Spleen (tissue), 11 donors: ENCODE measurements around the gene CDC34. TPM values are rescaled to one million over a fixed set of nuclear protein-coding genes. Genes with fewer than 3 reads are reported as not detected.
A peak's percentile ranks its signal among the peaks of the same experiment; 100 is the strongest.

Source experiments
- DNase-seq: peaks from one replicate; pipeline ENCODE4 v3.0.0-alpha.2; 2020
- H3K27ac ChIP-seq, 8 donors: fragments of 200-600 bp; sonication (generic) in 7 of 8; 1 replicate in 4 of 8; 2 replicates in 4 of 8; pipeline versions ENCODE4 v1.5.0 to v1.8.0; 2016 to 2021; ENCODE audit warnings: inconsistent platforms in 4 of 8, mild to moderate bottlenecking in 4 of 8, moderate library complexity in 1 of 8
- H3K27me3 ChIP-seq, 7 donors: fragments of 200-600 bp; sonication (generic) in 6 of 7; replicated peaks in 1 of 7; 1 replicate in 4 of 7; 2 replicates in 3 of 7; pipeline versions ENCODE4 v1.5.0 to v1.8.0; 2016 to 2021; ENCODE audit warnings: inconsistent platforms in 3 of 7, mild to moderate bottlenecking in 1 of 7
- H3K36me3 ChIP-seq, 6 donors: fragments of 200-600 bp; sonication (generic) in 5 of 6; 1 replicate in 4 of 6; 2 replicates in 2 of 6; pipeline versions ENCODE4 v1.5.0 to v1.8.0; 2016 to 2021; ENCODE audit warnings: inconsistent platforms in 2 of 6
- H3K4me1 ChIP-seq, 6 donors: fragments of 200-600 bp; sonication (generic) in 5 of 6; 1 replicate in 3 of 6; 2 replicates in 3 of 6; pipeline versions ENCODE4 v1.5.0 to v1.8.0; 2016 to 2021; ENCODE audit warnings: inconsistent platforms in 3 of 6
- H3K4me3 ChIP-seq, 8 donors: fragments of 200-600 bp; sonication (generic) in 7 of 8; 1 replicate in 4 of 8; 2 replicates in 4 of 8; pipeline versions ENCODE4 v1.5.0 to v1.8.0; 2016 to 2021; ENCODE audit warnings: inconsistent platforms in 4 of 8, mild to moderate bottlenecking in 4 of 8, moderate library complexity in 2 of 8
- H3K9me3 ChIP-seq, 8 donors: fragments of 200-600 bp; sonication (generic) in 7 of 8; 1 replicate in 4 of 8; 2 replicates in 4 of 8; pipeline versions ENCODE4 v1.5.0 to v1.8.0; 2016 to 2021; ENCODE audit warnings: inconsistent platforms in 4 of 8
- POLR2A ChIP-seq, 3 donors: fragments of 450-650 bp; IDR thresholded peaks; one replicate each; pipeline ENCODE4 v1.5.1; 2017; ENCODE audit warnings: antibody characterized with exemption in 3 of 3, mild to moderate bottlenecking in 1 of 3
- POLR2AphosphoS5 ChIP-seq, 3 donors: sonication (generic); formaldehyde crosslinking; IDR thresholded peaks; one replicate each; pipeline ENCODE4 v1.5.1; 2017; ENCODE audit warnings: antibody characterized with exemption in 3 of 3
- WGBS, 5 donors: extraction: QIAGEN DNeasy Blood & Tissue Kit in 3 of 5; methylation state at CpG; one replicate each; pipeline versions ENCODE4 v1.1.5 to v1.1.7; 2013 to 2018; 5-methylcytosine and 5-hydroxymethylcytosine counted together
- intact Hi-C: fragments of 100-400 bp; cut with DNase I; formaldehyde crosslinking; loops from one replicate; pipeline ENCODE4 v1.15.0; 2023; ENCODE audit warnings: low total_unique reads
- polyA plus RNA-seq, 3 donors: library from polyadenylated mRNA; stranded (reverse); fragments of 200-250 nt; gene quantifications; one replicate each; pipeline ENCODE4 v1.2.1, GENCODE V29; 2013
- total RNA-seq, 7 donors: library from RNA; depleted of rRNA in 3 of 7; stranded (reverse); fragments of >200 nt in 3 of 7; fragmentation: NEBNext Ultra II Directional in 4 of 7; extraction: Animal tissue kit (Norgen Biotek cat#: 25700) in 4 of 7; gene quantifications; one replicate each; pipeline versions ENCODE4 v1.1.0 to v1.2.1, GENCODE V29; 2016 to 2021
- TF ChIP-seq, protein P1 (sequence below), 11 experiments: fragments of 200-600 bp in 7 of 11; fragments of 450-650 bp in 4 of 11; sonication (generic) in 4 of 11; IDR thresholded peaks in 8 of 11; conservative IDR thresholded peaks in 3 of 11; 1 replicate in 7 of 11; 2 replicates in 4 of 11; pipeline versions ENCODE4 v1.4.0 to v1.8.0; 2016 to 2021; ENCODE audit warnings: antibody characterized with exemption in 11 of 11, inconsistent platforms in 4 of 11, mild to moderate bottlenecking in 1 of 11
- donor health status: healthy with polysubstance abuse.
- donor health status: DM: no; HTN: no; CAD: no; lungs with moderate emphysema.
- donor health status: DM: no; HTN: no; CAD: no.
- donor health status: Bipolar disorder and iron deficiency.
- donor health status: healthy.
- donor health status: DM: no; HTN: no; CAD: no.
- donor health status: DM: yes; HTN: yes; CAD: no.

Gene CDC34
- total and polyA plus RNA-seq, 10 donors: 35.9 to 83.9 (median 49.3) TPM

DNA sequence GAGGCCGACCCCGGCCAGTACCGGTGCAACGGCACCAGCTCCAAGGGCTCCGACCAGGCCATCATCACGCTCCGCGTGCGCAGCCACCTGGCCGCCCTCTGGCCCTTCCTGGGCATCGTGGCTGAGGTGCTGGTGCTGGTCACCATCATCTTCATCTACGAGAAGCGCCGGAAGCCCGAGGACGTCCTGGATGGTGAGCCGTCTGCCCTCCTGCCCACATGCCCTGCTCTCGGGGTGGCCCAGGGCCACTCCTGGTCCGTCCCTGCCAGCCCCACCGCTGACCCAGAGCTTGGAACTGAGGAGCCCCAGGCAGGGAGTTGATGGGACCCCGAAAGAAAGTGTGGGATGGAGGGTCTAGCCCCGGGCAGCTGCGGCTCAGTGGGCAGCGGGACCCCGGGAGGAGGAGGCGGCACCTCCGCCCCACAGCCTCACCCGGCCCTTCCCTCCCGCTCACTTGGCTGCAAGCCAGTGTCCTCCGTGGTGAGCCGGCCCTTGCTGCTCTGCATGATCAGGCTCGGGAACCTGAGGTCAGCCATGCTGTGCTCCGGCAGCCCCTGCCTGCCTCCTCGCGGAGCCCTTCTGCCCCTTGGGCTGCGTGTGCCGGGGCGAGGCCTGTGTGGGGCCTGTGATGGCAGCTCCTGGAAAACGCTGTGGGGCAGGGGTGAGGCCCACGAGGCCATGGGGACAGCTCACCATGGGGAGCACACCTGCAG is 50.0 kb downstream of the CDC34 start:
- intact Hi-C loops: loop anchor here (10.0 kb wide), 1 partner anchor 153 kb away; no protein-coding TSS in a partner anchor
- Histone ChIP-seq H3K27ac (no peak overlapping the region), H3K4me1 (peaks cover 5 to 45% (median 24%) of the 10 kb centered on the region in 6 donors), H3K27me3 (peaks cover 0 to 30% (median 7%) of the 10 kb centered on the region in 7 donors), H3K4me3 (no peak overlapping the region), H3K36me3 (peaks cover 6 to 71% (median 54%) of the 10 kb centered on the region in 6 donors), H3K9me3 (no peaks in the 10 kb centered on the region)
- TF ChIP-seq, protein P1, sequence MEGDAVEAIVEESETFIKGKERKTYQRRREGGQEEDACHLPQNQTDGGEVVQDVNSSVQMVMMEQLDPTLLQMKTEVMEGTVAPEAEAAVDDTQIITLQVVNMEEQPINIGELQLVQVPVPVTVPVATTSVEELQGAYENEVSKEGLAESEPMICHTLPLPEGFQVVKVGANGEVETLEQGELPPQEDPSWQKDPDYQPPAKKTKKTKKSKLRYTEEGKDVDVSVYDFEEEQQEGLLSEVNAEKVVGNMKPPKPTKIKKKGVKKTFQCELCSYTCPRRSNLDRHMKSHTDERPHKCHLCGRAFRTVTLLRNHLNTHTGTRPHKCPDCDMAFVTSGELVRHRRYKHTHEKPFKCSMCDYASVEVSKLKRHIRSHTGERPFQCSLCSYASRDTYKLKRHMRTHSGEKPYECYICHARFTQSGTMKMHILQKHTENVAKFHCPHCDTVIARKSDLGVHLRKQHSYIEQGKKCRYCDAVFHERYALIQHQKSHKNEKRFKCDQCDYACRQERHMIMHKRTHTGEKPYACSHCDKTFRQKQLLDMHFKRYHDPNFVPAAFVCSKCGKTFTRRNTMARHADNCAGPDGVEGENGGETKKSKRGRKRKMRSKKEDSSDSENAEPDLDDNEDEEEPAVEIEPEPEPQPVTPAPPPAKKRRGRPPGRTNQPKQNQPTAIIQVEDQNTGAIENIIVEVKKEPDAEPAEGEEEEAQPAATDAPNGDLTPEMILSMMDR (IDR thresholded peaks at IDR 0.05 in 8 of 11, conservative IDR thresholded peaks at IDR 0.05 in 3 of 11): no peak
- TF ChIP-seq POLR2AphosphoS5 (IDR thresholded peaks at IDR 0.05): peak in 1 of 3 donors; percentile 52
- WGBS, 5 donors: 90 to 93% (median 91%) methylated on average over 20 to 40 of the region's 40 CpGs
- DNase-seq: no peak

DNA sequence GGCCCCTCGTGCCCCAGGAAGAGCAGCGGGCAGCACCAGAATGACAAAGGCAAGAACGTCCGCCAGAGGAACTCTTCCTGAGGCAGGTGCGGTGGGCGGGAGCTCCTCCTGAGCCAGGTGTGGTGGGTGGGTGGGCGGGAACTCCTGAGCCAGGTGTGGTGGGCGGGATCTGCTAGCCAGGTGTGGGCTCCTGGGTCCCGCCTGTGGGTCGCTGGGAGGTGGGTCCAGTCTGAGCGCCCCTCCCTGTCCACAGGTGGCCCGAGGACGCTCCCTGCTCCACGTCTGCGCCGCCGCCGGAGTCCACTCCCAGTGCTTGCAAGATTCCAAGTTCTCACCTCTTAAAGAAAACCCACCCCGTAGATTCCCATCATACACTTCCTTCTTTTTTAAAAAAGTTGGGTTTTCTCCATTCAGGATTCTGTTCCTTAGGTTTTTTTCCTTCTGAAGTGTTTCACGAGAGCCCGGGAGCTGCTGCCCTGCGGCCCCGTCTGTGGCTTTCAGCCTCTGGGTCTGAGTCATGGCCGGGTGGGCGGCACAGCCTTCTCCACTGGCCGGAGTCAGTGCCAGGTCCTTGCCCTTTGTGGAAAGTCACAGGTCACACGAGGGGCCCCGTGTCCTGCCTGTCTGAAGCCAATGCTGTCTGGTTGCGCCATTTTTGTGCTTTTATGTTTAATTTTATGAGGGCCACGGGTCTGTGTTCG is 51.1 kb downstream of the CDC34 start:
- peaks cover 5 to 35% (median 14%) of the 10 kb centered on the region in 6 donors for H3K4me1 ChIP-seq
- no peak overlapping the region for H3K27ac ChIP-seq
- TF ChIP-seq POLR2A (IDR thresholded peaks at IDR 0.05): no peak
- no peak for TF ChIP-seq POLR2AphosphoS5 (IDR thresholded peaks at IDR 0.05)
- TF ChIP-seq, protein P1 (IDR thresholded peaks at IDR 0.05 in 8 of 11, conservative IDR thresholded peaks at IDR 0.05 in 3 of 11): no peak
- 81 to 94% (median 90%) methylated on average over 22 to 31 of the region's 31 CpGs for WGBS, 5 donors
- no peak for DNase-seq
- H3K9me3 ChIP-seq: no peaks in the 10 kb centered on the region
- no peak overlapping the region for H3K4me3 ChIP-seq
- intact Hi-C loops: loop anchor here (10.0 kb wide), 1 partner anchor 152 kb away; no protein-coding TSS in a partner anchor
- H3K27me3 ChIP-seq: peaks cover 0 to 41% (median 8%) of the 10 kb centered on the region in 7 donors
- peaks cover 6 to 62% (median 52%) of the 10 kb centered on the region in 6 donors for H3K36me3 ChIP-seq

DNA sequence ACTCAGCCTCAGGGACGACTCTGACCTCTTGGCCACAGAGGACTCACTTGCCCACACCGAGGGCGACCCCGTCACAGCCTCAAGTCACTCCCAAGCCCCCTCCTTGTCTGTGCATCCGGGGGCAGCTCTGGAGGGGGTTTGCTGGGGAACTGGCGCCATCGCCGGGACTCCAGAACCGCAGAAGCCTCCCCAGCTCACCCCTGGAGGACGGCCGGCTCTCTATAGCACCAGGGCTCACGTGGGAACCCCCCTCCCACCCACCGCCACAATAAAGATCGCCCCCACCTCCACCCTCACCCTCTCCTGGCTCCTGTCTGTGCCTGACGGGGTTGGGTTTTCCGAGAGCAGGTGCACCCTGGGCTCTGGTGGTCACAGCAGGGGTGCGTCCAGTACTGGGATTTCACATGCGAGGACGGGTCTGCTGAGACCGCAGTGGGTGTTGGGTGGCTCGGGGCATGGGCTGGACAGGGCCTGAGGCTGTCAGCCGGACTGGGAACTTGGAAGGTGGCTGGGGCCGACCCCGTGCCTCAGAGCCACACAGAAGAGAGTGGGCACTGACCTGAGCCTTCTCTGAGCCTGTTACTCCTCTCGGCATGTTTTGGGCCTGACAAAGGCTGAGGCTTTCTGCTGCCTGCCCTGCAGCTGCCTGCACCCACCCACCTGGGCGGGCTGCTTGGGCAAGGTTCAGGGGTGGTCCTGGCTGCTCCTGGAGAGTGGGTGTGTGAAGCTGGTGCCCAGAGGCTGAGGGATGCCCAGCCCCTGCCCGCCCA is 51.8 kb downstream of the CDC34 start:
- WGBS, 5 donors: 87 to 94% (median 90%) methylated on average over 16 to 27 of the region's 27 CpGs
- peaks cover 0 to 49% (median 15%) of the 10 kb centered on the region in 7 donors for H3K27me3 ChIP-seq
- no peak for DNase-seq
- H3K9me3 ChIP-seq: no peaks in the 10 kb centered on the region
- H3K4me3 ChIP-seq: no peak overlapping the region
- peaks cover 6 to 55% (median 45%) of the 10 kb centered on the region in 6 donors for H3K36me3 ChIP-seq
- H3K27ac ChIP-seq: no peak overlapping the region
- TF ChIP-seq POLR2AphosphoS5 (IDR thresholded peaks at IDR 0.05) (peak in 1 of 3 donors; percentile 25), POLR2A (IDR thresholded peaks at IDR 0.05) (no peak)
- TF ChIP-seq, protein P1 (IDR thresholded peaks at IDR 0.05 in 8 of 11, conservative IDR thresholded peaks at IDR 0.05 in 3 of 11): no peak
- peaks cover 10 to 35% (median 16%) of the 10 kb centered on the region in 6 donors for H3K4me1 ChIP-seq
- intact Hi-C loops: loop anchor here (10.0 kb wide), 1 partner anchor 151 kb away; no protein-coding TSS in a partner anchor
